ENCODE data around the gene ASPHD2.

The ASPHD2 gene

DNA sequence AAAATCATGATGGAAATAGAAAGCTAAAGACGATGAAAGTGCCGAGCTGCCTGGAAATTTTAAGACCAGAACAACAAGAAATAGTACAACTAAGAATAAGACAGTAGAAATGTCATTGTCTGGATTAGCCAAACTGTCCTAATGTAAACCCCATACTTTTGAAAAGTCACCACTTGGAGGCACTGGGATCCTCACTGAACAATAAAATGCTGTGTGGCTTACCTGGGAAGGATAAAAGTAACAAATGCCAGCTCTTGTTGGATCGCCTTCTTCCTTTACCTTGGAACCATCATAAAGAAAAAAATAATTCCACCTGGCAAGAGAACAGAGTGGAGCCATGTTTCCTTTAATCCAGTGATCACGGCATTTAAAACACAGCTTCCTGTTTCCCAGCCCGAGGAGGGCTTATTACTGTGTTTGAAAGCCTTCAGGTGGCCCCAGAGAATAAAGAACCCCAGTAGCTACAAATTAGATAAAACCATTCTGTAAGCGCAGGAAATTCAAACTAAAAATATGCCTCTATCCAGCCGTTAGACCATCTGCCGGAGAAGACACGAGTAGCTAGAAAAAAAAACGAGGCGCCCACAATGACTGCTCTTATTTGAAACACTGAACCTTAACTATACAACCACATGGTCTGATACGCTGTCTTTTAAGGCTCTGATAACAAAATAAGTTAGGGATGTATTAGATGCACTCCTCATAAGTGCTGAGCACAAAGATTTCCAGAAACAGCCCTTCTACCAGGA is 50.2 kb downstream of the ASPHD2 start:
- DNase-seq = no peak

DNA sequence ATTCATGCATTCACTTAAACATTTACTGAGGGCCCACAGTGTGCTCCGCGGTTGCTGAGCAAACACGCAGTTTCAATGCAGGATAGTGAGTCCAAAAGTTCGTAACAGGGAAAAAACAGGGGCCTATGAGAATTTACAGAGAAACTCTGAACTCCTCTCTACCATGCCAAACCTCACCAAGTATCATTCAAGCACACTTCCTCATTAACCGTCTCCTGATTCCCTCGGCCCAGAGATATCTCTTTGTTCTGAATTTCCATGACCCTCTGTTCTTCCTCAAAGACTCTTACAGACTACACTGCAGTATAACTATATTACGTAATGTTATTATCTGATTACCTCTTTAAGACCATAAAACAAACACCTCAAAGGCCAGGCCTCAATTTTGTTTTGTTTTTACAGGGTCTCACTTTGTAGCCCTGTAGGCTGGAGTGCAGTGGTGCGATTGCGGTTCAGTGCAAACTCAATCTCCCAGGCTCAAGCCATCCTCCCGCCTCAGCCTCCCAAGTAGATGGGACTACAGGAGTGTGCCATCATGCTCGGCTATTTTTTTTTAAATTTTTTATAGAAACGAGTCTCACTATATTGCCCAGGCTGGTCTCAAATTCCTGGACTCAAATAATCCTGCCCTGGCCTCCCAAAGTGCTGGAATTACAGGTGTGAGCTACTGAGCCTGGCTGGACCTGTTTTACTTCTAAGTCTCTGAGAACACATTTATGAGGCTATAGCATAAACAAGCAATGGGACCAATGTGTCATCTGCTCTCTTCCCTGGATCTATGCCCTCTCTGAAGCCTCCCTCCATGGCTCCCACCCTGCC is 50.9 kb downstream of the ASPHD2 start:
- no peak for DNase-seq

DNA sequence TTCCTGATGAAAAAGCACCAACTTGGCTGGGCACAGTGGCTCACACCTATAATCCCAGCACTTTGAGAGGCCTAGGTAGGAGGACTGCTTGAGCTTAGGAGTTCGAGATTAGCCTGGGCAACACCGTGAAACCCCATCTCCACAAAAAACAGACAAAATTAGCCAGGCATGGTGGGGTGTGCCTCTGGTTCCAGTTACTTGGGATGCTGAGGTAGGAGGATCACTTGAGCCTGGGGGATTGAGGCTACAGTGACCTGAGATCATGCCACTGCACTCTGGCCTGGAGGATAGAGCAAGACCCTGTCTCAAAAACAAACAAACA is 51.5 kb downstream of the ASPHD2 start:
- DNase-seq = no peak

DNA sequence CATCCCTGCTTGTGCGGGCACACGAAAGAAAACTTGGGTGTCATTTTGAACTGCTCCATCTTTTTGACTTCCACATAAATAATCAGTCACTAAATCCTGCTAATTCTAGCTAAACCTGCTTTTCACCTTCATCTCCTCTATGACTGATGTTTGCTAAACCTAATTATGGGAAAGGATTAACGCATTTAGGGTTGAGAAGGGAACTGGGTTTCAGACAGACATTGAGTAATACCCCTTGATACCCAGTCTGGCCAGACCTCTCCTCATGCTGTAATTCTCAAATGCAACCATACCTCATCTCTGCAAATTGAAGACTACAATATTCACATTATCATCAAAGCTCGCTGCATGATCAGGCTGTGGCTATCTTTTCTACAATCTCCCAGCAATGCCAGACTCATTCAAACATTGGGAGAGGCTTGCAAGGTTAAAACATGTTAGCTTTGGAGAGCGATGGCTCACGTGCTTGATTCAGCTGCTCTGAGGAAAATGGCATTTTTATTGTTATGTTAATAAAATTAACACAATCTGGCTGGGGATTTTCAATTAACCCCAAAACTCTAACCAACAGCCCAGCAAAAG is 52.1 kb downstream of the ASPHD2 start:
- no peak for DNase-seq

DNA sequence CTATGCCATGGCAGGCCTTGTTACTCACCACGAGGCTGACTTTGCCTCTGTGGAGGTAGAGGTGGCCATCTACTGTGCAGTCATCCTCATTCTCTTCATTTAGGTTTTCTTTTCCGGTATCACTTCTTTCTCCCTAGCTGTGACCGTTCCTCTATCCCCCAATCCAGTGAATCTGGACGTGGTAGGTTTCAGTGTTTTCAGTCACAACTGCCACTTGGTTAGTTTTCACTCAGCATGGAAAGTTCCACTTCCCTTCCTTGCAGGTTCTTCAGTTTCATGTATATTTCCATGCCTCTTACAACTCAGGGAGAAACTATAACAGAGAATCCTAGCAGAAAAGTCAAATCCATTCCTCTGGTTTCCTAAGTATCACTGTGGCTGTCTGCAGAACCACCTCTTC is 52.6 kb downstream of the ASPHD2 start:
- DNase-seq = peak; percentile 20

DNA sequence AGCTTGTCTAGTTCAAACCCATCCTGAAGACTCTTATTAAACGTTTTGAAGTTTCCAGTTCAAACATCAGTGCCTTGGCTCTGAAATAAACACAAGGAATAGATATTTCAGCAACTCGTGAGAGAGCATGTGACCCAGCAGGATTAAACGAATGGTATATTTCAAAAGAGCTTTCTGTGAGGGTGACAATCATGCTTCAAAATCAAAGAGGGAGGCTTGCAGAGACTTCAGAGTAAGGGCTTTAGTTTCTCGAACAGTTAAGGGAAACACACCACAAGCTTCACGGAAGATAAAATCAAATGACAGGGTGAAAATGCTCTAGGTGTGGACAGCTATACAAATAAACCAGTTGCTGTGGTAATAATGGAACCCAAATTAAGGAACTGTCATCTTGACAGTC is 53.1 kb downstream of the ASPHD2 start:
- no peak for DNase-seq

DNA sequence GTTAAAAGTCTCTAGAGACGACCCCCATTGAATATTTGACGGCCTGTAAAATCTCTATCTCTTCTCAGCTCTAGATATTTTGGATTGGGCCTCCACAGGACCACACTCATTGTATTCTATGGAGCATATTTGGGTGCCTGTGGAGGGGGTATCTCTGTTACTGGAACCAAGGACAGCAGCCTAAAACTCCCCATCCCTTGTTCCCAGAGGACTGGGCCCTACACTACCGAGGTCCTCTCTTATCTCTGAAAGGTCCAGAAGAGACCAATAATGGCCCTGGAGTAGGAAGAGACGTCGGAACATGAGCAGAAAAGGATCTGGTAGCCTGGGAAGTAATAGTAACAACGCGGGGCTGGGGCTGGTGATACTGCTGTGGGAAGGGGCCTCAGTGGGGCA is 54.0 kb downstream of the ASPHD2 start:
- DNase-seq = no peak

DNA sequence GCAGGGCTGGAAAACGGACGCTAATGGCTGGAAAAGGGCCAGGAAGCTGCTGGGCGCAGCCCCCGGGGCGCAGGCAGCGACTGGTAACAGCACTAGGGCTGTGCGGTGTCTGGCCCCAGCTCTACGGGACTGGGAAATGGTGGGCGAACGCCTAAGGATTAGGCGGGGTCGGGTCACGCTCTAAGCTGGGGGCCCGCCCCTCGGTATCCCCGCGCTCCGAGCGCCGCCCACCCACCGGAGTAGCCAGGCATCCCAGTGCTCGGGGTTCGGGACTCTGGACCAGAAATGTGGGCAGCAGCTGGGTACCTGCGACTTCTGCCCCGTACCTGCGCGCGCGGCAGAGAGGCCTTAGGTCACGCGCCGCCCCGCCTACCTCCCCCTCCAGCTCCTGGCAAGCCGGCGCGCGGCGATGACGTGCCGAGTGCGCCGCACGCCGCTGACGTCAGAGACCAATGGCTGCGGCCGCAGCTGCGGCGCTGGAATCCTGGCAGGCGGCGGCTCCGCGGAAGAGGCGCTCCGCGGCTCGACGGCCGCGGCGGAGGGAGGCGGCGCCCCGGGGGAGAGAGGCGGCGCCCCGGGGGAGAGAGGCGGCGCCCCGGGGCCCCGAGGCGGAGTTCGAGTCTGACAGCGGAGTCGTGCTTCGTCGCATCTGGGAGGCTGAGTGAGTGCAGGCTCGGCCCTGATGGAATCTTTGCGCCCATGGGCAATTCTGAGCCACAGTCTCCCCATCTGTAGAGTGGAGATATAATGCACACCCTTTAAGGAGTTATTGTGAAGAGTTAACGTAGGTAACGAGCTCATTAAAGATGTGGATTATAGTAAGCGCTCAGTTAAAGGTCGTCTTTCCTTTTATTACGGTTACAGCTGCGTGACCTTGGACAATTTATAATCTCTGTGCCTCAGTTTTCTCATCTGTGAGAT is 54.6 kb downstream of the ASPHD2 start, which contains the start of the genes HPS4 and SRRD:
HPS4 (minus strand) TSS at position 345 of the 921 bp plus-strand sequence. CDS start 2,021 bp downstream, outside the sequence.
SRRD (plus strand) TSS at position 439 of the 921 bp plus-strand sequence; CDS start at position 453, 14 bp downstream.
- DNase-seq = peak; percentile 93

DNA sequence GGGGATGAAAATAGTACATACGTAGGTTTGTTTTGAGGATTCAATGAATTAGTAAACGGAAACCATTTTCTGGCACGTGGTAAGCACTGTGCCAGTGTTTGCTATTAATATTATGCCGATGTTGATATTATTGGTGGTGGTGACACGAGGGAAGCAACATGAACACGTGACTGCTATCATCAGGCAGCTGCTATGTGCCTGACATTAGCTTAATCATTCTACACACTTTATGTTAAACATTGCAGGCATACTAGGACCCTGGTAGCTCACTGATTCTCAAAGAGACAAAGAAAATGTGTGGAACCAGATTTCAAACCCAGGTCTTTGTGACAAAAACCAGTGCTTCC is 55.3 kb downstream of the ASPHD2 start:
- DNase-seq = no peak

DNA sequence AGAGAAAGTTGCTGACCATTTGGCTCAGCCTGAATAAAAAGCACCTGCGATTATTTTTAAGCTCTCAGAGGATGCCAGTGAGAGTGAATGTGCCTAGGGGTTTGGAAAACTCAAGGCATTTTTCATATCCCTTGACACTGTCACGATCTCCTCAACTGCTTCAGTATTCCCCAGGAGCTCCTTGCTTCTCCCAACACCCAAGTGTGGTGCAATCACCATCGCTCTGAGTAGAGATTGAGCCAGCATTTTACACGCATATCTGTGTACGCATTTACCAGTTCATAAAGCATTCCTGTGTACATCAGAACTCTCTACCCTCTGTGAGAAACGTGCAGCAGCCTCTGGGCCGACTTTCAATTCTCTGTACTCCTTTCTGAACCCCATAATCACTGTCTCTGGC is 56.0 kb downstream of the ASPHD2 start:
- DNase-seq = no peak

DNA sequence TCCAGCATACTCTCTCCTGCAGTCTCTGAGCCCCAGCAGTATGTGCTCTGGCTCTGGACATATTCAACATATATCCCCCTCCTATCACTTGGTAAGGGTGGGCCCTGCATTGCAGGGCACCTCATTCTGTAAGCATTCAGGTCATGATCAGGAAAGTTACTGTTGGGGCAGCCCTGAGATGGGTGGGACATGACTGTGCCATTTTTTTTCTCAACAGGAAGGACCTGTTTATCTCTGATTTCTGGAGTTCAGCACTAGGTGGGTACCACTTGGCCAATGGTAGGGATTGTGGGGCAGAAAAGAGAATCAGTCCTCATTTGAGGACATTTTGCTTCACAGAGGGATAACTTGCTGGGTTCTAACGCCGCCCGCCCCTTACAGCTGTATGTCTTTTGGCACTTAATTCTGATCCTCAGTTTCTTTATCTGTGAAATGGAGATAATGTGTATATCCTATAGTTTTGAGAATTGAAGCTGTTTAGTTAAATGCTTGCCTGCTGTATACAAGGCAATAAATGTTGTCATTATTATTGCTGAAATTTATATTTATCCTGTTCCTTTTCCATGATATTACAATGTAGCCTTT is 56.8 kb downstream of the ASPHD2 start:
- no peak for DNase-seq

DNA sequence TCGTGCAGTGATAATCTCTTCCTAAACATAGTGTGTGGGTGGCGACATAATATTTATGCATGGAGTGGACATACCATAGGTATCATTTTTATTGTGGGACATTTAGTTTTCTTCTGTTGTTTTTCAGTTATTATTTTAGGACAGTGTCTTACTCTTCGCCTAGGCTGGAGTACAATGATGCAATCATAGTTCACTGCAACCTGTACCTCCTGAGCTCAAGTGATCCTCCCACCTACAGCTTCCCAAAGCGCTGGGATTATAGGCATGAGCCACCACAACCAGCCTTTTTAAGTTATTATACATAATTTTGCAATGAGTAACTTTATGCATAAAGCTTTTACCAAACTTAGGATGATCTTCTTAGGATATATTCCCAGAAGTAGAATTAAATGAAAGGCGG is 57.3 kb downstream of the ASPHD2 start:
- no peak for DNase-seq

DNA sequence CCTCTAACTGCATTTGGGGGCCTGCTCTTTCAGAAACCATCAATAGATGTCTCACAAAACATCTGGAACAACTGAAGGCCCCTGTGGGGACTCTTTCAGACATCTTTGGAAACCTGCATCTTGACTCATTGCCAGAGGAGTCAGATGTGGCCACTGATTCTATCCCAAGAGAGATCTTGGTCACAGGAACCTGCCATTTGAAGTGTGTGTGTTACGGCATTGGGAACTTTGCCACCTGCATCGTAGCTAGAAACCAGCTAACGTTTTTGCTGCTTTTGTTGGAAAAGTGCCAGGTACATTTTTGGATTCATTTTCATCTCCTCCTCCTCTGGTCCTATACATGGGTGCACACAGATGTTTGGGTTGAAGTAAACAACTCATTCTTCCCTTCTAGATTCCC is 58.9 kb downstream of the ASPHD2 start:
- DNase-seq = no peak

DNA sequence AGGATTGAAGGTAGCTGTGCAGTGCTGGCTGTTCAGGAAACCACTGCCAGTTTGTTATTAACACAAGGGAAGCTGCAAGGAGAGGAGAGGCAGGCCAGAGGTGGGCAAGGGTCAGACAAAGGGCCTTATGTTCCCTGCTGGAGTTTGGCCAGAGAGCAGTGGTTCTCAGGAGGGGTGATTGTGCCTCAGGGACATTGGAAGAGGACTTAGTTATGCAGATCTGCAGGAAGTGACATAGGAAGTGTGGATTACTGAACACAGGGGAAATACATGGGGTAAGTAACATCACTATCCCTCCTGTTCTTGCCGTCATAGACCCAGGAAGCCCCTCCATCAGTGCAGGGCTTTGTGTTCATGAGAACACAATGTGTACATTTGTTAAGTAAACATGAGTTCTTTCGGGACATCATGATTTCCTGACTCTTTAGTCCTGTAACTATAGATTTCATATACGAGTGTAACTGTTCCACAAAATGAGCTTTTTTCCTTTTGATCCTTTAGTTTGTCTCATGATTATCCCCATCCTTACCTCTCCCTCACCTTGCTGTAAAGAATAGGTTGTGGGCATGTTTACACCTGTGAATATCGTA is 60.5 kb downstream of the ASPHD2 start:
- no peak for DNase-seq

DNA sequence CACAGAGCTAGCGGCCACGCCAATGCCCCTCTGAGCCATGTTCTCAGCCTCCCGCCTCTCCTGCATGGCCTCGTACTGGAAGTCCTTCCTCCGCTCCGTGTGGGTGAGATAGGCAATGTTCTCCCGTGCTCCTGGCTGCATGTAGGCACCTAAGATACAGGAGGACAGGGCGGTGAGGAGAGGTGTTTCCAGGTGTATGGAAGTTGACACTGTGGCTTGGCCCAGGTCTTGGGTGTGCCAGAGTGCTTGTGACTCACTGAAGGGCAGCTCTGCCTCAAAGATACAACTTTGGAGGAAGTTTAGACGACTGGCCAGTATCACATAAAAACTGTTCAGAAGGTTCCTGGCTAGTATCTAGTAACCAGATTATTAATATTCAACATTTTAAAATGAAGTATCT is 63.2 kb downstream of the ASPHD2 start:
- no peak for DNase-seq

DNA sequence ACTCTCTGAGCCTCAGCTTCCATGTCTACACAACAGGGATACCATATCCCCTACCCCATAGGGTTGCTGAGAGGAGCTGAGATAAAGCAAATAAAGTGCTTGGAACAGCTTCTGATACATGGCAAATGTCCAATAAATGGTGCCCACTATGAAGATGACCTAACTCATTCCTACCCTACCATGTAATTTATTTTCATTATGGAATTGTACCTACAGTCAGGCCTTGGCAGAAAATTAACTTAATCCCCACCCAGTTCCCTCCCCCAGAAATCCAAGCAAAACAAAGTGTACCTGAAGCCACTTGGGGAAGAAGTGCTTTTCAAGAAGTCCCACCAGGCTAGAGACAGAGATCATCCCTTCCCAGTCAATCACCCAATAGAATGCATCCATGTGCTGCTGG is 65.4 kb downstream of the ASPHD2 start:
- no peak for DNase-seq
